Superior temporal gyrus (tissue), 1 donor: ENCODE results near the gene SPATA6L.
"Not testable (repeated sequence)": the region's sequence is repeated elsewhere in the genome, so short reads cannot be mapped to it uniquely, and the experiment has no call there.

Source experiments
- DNase-seq: peaks from one replicate; pipeline ENCODE4 v3.0.0-alpha.2; 2016; ENCODE audit errors: extremely low spot score

The SPATA6L gene

DNA sequence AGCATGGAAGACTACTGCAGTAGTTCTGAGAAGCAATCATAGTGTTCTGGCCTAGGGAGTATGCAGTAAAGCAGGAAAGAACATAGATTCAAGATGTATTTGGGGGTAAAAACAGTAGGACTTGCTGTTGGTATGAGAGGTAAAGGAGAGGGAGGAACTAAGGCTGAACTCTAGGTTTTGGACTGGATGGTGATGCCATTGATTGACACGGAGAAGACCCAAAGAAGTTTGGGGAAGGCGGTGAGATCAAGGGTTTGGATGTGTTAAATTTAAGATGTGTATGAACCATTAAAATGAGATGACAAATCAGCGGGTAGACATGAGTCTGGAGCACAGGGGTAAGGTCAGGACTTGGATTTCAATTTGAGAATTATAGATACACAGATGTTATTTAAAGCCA, 11.1 kb upstream of the SPATA6L start:
- DNase-seq = no peak

DNA sequence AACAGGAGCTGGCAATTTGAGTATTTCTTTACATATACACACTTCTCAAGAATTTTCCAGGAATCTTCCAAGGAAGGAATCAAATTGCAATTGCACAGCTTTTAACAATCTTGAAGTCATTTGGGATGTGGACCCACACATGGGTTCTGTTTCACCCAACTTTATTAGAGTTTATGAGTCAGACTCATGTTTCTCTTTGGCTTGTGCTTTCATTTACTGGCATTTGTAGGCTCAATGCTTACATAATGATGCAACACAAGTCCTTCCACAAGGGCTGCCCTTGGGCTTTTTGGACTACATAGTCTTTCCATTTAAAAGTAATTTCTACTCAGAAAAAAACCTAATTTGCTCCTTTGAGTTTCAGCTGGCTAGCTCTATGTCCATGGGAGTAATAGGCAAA, 8.5 kb upstream of the SPATA6L start:
- no peak for DNase-seq

DNA sequence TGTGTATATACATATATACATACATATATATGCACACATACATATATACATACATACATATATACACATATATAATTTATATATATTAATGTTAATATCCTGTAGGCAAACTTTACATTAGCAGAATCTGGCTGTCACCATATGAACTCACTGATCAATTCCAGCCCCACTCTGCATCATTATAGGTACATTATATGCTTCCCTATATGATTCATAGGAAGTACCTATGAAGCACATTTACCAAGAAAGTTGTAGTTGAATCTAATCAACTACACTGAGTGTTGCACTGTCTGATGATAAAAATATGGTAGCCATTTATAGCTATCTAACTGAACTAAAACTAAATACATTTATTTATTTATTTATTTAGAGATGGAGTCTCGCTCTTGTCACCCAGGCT, 5.5 kb upstream of the SPATA6L start:
- DNase-seq = no peak

DNA sequence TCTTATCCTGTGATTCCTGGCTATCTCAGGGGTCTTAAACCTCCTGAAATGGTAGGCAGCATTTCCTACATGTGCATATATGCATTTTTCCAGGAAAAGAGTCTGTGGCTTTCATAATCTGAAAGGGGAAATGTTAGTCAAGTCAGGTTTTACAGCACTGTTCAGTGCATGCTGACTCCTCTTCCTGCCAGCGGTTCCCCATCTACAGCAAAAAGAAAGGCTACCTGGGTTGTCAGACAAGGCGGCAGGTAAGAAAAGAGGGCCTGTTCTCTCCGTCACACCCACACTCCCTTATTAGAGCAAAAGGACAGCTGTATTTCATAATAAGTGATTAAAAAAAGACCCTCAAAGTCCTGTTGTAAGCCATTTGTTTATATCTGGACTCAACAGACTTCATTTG, 4.3 kb upstream of the SPATA6L start:
- no peak for DNase-seq

DNA sequence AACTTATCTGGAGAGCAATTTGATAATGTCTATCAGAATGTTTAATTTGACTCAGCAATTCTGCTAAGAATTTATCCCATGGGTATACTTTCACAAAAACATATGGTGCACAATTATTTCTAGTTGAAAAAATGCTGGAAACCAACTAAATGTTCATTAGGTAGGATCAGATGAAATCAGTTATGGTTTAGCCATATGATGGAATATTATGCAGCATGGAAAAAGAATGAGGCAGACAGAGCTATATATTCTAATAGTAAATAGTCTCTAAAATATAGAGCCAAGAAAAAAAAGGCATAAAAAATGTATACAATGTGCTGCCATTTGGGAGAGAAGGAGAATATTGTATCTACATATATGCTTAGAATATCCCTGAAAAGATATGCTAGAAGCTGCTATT, 3.6 kb upstream of the SPATA6L start:
- no peak for DNase-seq

DNA sequence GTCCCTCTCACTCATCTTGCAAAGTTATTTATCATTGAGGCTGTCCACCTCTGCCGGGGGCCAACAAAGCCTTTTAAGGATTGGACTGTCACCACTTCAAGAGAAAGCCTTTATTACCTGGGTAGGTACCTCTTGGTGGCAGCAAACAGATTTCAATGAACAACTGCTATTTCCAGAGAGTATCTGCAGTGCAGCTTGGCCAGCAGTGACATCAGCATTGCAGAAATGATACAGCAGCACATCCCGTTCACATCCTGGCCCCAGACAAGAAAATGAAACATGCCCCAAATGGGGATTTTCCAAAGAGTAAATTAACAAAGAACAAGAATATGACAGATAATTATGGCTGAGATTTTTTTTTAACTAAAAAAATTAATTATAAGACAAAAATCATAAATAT, 2.3 kb upstream of the SPATA6L start:
- no peak for DNase-seq

DNA sequence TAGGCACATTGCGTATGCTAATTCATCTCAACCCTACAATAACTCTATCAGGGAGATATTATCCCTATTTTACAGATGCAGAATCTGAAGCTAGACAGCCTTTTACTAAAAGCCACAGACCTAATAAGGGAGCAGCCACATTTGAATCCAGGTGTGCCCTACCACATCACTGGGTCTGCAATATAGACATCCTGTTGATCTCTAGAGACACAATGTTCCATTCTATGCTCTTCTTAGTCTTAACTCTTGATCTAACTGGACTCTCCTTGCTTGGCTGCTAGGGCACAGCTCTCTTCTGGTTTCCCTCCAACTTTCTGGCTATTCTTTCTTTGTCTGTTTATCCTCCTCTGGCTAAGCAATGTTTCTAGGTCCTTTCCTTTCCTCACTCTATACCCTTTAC, 1.4 kb upstream of the SPATA6L start:
- no peak for DNase-seq

DNA sequence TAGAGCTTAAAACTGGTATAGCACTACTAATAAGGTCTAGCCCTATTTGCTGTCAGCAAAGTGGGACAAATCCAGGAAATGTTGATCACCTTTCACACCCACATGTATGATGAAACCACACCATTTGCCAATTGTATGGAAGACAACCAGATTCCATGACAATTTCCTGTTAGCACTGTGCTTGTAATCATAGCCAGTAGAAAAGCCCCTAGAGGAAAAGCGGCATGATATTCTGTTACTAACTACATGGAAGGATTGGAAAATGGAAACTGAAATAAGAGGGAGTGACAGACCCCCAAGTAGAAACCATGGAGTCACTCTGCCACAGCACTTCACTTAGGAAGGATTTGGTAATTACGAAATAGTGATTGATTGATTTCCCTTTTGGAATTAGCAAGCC, 923 bp downstream of the SPATA6L start:
- peak; percentile 59 for DNase-seq

DNA sequence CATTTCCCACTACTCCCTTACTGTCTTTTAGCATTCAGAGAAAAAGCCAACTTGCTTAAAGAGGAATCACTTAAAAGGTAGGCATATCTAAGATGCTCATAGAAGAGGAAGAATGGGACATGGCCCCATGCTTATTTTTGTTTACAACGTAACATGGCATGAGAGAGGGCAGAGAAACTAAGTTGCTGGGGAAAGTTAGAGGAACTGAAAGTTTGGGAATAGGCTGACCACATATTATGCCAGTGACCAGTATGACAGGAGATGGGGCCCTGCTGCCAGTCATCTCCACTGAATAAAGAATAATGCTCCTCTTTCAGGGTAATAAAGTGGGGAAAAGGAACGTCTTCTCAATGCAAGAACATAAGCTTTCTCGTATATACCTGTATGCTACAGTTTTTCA, 2.3 kb downstream of the SPATA6L start:
- peak; percentile 43 for DNase-seq

DNA sequence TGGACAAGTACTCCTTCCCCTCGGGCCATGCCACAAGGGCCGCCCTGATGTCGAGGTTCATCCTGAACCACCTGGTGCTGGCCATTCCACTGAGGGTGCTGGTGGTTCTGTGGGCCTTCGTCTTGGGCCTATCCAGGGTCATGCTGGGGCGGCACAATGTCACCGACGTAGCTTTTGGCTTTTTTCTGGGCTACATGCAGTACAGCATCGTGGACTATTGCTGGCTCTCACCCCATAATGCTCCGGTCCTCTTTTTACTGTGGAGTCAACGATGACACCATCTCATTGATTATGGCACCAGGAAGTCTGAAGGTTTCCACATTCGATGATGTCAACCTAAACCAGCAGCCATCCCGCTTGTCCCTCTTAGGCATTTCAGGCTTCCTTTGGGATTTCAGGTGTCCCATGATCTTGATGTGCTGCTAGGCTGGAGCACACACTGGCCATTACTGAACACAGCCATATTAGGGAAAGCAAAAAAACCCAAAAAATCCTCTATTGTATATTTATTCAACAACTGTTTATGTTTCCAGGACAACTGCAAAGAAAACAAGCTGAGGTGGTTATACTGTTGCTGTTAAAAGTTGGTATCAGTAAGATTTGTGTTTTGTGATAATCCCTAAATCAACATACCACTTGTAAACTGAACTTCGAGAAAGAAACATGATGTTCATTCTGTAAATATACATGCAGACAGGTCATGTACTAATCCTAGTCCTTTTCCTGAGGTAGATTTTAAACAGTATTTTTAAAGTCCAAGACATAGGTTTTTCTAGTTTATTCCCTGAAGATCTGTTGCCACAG, 3.1 kb downstream of the SPATA6L start:
- no peak for DNase-seq

DNA sequence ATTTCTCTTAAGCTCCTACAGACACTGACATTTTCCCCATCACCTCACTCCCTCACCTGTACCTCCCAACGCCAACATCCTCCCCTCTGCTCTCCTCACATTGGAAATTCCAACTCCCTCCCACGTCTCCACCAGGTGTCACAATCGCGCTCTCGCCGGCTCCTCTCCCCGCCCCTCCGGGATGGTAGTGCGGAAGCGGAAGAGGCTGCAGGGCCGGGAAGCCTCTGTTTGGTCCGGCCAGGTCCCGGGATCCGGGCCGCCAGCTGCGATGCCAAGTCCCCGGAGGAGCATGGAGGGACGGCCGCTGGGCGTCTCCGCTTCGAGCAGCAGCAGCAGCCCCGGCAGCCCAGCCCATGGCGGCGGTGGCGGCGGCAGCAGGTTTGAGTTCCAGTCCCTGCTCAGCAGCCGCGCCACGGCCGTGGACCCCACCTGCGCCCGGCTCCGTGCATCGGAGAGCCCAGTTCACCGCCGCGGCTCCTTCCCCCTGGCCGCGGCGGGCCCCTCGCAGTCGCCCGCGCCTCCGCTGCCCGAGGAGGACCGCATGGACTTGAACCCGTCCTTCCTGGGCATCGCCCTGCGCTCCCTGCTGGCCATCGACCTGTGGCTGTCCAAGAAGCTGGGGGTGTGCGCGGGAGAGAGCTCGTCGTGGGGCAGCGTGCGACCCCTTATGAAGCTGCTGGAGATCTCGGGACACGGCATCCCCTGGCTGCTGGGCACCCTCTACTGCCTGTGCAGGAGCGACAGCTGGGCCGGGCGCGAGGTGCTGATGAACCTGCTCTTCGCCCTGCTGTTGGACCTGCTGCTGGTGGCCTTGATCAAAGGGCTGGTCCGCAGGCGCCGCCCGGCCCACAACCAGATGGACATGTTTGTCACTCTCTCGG, 3.9 kb downstream of the SPATA6L start, which contains the start of gene PLPP6:
PLPP6 (plus strand) TSS at position 187 of the 881 bp plus-strand sequence; CDS start at position 269, 82 bp downstream.
- DNase-seq = peak; percentile 86

DNA sequence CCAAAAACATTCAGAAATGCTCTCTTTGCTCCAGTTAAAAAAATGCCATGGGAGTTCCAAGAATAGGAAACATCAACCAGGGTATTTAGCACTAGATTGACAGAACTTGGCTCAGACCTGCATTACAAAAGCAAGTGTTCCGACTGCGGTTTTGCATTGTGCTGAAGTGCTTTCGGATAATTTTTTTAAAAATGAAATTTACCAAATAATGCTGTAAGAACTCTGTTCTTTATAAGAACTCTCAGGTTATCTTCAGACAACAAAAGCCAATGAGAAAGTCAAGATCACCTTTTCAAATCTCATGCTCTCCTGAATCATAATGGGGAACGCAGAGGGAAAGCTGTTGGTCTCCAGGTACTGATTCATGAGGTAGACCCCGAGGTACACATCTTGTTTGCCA, 4.7 kb downstream of the SPATA6L start:
- no peak for DNase-seq

DNA sequence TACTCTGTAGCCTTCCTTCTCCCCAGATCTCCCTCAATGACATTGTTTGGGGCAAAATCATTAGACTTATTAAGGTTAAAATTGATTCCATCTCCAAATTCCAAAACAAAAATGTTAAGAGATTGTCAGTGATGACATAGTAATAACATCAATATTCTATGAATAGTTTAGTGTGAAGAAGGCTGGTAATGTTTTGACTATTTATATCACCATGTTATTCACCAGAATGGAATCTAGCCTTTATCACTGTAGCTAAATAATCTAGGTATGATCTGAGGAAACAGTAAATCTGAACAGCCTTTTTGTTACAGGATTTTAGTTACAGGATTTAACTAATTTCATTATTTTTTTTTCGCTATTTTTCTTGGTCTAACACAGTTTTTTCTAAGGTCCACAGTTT, 5.1 kb downstream of the SPATA6L start:
- no peak for DNase-seq

DNA sequence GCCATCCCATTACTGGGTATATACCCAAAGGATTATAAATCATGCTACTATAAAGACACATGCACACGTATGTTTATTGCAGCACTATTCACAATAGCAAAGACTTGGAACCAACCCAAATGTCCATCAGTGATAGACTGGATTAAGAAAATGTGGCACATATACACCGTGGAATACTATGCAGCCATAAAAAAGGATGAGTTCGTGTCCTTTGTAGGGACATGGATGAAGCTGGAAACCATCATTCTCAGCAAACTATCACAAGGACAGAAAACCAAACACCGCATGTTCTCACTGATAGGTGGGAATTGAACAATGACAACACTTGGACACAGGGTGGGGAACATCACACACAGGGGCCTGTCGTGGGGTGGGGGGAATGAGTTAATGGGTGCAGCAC, 5.6 kb downstream of the SPATA6L start:
- DNase-seq = not testable (repeated sequence)

DNA sequence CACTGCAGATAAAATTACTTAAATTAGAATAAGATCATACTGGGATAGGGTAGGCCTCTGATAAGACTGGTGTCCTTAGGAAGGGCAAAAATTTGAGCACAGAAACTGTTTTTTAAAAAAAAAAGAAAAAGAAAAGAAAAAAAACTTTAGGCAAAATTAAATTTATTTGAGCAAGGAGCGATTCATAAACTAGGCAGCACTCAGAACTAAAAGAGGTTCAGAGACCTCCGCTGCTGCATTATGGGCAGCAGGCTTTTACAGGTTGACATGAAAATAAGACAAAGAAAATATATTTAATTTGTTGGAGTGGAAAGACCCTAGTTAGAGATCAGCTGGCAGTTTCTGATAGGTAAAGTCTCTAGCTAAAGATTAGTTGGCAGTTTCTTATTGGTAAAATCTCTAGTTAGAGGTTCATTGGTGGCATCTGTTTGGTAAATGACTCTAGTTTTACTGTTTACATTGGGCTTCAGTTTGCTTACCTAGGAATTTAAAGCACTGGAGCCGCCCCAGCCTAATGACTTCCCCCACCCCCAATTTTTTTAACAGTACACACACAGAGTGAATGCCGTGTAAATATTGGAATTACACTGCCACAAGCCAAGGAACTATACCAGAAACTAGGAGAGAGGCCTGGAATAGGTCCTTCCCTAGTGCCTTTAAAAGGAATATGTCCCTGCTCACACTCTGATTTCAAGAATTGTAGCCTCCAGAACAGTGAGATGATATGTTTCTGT, 8.7 kb downstream of the SPATA6L start:
- no peak for DNase-seq

DNA sequence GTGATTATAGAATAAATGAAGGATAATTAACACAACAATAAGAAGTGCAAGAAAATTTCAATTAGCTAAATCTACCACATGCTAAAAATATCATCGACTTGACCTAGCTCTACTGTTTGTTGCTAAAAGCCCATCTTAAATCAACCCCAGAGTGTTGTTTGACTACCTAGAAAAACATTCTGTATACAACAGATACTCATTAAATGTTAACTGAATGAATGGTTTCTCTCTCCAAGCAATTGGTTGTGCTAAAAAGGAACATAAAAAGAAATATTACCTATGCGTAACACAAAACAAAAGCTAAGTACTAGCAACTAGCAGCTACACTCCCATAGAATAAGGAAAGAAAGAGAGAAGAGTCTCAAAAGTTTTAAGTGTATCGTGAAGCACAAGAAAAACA, 9.7 kb downstream of the SPATA6L start:
- no peak for DNase-seq

DNA sequence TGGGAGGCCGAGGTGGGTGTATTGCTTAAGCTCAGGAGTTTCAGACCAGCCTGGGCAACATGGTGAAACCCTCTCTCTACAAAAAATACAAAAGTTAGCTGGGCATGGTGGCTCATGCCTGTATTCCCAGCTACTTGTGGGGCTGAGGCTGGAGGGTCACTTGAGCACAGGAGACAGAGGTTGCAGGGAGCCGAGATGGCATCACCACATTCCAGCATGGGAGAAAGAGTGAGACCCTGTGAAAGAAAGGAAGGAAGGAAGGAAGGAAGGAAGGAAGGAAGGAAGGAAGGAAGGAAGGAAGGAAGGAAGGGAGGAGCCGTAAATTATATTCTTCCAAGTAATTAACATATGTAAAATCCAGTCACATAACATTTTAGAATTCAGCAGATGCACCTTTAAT, 10.1 kb downstream of the SPATA6L start:
- DNase-seq = not testable (repeated sequence)

DNA sequence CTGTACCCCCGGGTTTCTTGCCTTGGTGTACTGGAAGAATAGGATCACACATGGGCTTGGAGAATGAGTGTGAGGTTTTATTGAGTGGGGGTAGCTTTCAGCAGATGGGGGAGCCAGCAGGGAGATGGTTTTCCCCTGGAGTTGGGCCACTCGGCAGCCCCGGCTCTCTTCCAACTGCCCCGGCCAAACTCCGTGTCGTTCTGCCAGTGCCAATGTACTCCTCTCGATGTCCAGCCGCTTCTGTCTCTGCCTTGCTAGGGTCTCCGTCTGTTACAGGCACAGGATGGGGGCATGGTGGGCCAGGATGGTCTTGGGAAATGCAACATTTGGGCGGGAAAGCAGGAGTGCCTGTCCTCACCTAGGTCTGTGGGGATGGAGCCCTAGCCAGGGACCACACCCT, 11.7 kb downstream of the SPATA6L start:
- DNase-seq = no peak

DNA sequence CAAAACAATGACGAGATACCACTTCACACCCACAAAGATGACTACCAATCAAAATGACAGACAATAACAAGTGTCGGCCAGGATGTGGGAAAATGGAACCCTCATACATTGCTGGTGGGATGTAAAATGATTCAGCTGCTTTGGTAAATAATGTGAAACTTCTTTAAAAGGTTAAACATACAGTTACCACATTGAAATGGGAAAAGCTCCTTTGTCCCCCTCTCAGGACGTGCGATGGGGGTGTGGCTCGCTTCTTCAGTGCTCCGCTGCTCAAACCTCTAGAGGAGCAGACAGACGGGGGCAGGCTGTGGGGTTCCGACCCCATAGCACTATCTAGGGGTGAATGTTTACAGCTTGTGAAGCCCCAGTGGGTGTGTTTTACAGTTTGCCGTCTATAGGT, 12.2 kb downstream of the SPATA6L start:
- DNase-seq = no peak

DNA sequence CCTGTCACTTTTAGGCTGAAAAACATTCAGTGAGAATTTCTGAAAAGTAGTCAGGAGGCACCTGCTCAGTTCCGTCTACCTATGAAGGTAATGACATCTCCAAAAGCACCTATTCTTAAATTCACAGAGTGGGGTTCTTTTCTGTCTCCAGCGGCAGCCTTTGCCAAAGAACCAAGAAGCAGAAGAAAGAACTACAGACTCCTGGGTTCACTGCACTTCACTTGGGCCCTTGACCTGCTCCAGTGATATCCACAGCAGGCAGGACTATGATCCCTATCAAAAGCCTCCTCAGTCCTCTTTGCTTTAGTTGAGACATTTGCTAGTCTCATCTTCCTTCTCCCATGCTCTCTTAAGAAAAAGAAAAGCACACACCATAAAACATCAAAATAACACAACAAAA, 23.9 kb downstream of the SPATA6L start:
- DNase-seq = no peak

DNA sequence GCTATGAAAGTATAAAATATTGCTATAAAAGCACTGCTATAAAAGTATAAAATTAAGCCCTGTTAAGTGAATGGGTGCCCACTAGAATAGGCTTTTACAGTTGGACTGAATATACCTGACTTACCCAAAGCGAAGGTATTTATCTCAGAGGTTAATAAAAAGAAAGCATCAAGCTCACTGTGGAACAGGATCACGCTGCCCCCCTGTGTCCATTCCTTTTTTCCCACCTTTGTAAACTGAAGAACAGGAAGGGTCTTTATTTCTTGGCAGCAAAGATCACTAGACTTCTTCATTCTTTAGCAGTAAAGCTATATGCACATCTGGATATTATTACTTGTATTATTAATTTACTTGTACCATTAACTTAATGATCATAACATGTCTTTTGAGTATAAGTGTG, 26.3 kb downstream of the SPATA6L start:
- no peak for DNase-seq

DNA sequence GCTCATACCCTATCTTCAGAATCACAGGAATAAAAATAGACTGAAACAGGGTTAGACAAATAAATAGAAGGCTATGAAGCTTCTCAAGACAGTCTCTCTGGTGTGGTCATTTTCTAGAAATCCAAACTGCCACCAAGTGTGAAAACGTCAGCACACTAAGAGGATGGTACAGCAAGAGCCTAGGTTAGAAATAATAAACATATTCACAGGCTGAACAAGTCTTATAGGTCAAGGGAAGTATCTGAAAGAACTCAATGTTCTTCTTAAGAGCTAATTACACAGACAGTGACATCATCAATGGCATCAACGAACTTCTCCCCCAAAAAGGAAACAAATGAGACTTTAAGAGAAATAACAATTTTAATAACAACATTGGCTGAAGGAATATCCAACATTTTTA, 26.9 kb downstream of the SPATA6L start:
- DNase-seq = no peak
